ENCODE measurements around the gene ROBO4.

ROBO4 gene

DNA sequence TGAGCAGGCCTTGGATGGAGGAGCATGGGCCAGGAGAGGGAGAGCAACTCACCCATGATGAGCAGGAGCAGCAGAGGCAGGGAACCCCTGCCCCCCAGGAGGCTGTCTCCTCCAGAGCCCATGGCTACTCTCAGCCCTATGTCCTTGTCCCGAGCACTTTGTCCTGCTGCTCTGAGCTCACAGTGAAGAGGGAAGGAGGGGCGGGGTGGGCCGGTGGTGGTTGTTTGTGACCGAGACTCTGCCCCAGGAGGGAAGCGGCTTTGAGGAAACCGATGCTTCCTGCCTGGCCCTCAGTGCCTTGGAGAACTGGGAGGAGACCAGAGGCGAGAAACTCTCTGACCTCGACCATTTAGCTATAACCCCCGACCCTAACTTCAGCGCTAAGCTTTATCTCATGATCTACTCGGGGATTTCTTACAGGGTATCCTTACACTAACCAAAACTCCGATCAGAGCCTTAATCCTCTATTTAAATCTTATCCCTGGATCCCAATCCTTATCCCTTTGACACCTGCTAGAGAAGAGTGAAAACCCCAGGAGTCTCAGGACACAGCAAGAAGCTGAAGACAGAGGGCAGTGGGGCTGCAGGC lies at the start of gene ROBO4:
TSS of gene ROBO4 (minus strand) at position 192 of the 589 bp plus-strand sequence. CDS start at position 122, 70 bp downstream.
- peak; percentile 94 for DNase-seq

- DNase-seq = no peak
Observed at GRCh38 chr11:124946735-124947141, 49.1 kb upstream of the ROBO4 start.

- no peak for DNase-seq
Observed at GRCh38 chr11:124945826-124946225, 48.2 kb upstream of the ROBO4 start.

DNA sequence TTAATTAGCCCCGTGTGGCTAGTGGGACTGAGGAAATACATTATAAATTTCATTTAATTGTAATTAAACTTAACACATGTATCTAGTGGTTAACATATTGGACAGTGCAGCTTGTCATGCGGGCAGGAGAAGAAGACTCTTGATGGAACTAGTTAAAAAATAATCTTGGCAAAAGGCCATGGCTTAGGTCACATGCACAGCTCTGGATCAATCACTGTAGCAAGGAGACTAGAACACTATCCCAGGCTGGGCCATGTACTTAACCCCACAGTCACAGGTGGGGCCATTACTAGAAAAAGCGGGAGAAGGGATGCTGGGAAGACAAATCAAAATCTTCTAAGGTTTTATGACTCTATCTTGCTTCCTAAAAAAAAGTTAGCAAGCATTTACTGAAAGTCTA lies 46.9 kb upstream of the ROBO4 start:
- no peak for DNase-seq

DNA sequence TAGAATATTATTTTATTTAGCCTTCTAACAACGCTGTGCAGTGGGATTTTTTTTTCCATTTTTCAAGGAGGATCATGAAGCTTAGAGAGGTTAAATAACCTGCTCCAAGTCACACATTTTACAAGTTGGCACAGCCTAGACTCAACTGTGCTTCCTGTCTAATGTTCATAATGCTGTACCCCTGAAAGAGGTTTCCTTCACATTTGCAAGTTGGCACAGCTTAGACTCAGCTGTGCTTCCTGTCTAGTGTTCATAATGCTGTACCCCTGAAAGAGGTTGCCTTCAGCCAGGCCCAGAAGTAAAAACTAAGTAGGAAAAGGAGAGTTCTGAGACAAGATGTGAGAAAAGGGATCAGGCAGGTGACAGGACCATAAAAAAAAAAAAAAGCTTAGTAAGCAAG lies 46.1 kb upstream of the ROBO4 start:
- no peak for DNase-seq

GRCh38 chr11:124943254-124943616 lies 45.6 kb upstream of the ROBO4 start:
- no peak for DNase-seq

GRCh38 chr11:124942466-124943253 lies 45.0 kb upstream of the ROBO4 start:
- DNase-seq = no peak

GRCh38 chr11:124941703-124942102 lies 44.0 kb upstream of the ROBO4 start:
- DNase-seq = no peak

- DNase-seq = no peak
Observed at GRCh38 chr11:124938970-124939369, 41.3 kb upstream of the ROBO4 start.

GRCh38 chr11:124938206-124938765 lies 40.6 kb upstream of the ROBO4 start:
- no peak for DNase-seq

DNA sequence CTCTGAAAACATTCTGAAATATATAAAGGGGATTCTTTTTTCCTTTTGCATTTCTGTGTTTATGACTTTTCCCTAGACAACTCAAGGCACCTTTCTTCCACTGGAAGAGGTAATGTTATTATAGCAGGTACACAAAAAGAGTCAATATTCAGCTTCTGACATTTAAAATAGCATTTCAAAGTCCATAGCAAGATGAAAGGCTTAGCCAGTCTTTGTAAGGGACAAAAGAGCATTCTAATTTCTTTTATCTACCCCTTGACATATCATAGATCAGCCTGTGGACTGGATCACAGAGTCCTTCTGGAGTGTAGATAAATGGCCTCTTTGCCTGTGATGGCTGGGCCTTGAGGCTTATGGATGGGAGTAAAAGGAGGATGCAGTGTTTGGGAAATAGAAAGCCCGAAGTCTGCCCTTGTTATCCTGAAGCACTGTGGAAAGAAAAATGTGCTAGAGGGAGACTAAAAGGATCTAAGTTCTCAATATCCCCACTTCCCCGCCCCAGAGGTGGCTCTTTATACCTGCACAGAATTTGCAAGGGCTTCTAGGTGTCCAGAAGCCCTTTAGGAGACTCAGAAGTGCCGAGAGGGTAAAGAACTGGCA lies 39.8 kb upstream of the ROBO4 start:
- no peak for DNase-seq

- no peak for DNase-seq
Observed at GRCh38 chr11:124935548-124936514, 38.2 kb upstream of the ROBO4 start, which contains the start of gene HEPACAM. Gene HEPACAM, minus strand, starts transcription at chr11:124936047. Its CDS starts 41 bp downstream, at chr11:124936006.

DNA sequence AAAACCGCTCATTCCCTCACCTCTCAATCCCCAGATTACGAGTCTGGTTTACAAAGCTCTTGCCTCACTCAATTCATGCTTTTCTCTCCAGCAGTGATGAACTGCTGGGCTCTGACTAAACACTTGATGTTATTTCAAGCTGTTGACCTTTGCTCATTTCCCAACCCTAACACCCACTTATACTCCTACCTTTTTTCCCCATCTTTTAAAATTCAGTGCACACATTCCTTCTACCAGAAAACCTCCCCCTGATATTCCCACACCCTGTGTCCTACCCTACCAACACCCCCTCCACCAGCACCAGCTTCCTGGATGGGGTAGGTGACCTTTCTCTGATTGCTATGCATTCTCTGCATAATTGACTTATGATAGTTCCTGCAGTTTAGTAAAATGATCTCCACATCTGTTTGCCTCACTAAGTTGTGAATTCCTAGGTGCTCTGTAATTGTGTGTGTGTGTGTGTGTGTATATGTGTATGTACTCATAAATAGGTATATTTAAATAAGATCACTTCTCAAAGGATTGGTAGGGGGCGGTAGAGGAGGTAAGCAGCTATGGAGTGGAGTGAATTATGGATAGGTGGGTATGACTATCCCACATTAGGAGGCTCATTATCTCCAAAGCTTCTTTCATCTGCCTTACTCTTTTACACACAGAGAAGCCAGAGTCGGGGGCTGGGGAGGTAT lies 37.3 kb upstream of the ROBO4 start:
- no peak for DNase-seq

GRCh38 chr11:124930799-124931198 lies 33.1 kb upstream of the ROBO4 start:
- no peak for DNase-seq

GRCh38 chr11:124928942-124929665 lies 31.4 kb upstream of the ROBO4 start:
- DNase-seq = no peak

GRCh38 chr11:124923296-124923695 lies 25.6 kb upstream of the ROBO4 start:
- DNase-seq = no peak

GRCh38 chr11:124922831-124923230 lies 25.2 kb upstream of the ROBO4 start:
- no peak for DNase-seq

GRCh38 chr11:124920870-124921609 lies 23.4 kb upstream of the ROBO4 start:
- peak; percentile 41 for DNase-seq

DNA sequence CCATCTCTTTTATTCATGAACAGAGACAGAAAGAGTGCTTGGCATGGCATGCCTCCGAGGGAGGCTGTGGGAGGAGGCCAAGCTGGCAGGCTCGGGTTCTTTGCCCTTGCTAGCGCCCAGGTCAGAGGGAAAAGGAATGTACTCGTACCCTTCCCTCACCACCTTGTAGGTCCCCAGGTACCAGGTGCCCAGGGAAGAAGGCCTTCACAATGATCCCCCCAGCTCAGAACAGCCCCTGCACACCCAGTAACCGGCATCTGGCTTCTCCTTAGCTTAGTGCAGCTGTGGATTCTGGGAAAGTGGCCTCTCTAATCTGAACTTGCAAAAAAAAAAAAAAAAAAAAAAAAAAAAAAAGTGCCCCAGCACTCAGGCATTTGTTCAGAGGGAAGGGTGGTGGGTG lies 22.7 kb upstream of the ROBO4 start:
- no peak for DNase-seq

DNA sequence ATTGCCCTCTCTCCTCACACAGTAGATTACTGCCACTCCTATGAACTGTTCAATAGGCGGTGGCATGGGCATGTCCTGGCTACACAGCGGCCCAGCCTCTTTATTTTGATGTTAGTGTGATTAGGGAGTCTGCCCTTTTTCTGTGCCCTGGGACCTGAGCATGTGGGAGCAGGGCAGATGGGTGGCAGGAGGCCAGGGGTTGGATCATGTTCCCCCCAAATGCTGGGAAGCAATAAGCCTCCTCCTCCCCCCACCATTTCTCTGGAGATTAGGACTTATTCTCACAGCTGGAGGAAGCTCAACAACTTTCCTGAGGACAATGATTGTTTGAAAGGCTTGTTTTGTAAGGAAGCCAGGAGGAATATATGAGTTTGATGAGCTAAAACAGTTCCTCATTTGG lies 22.2 kb upstream of the ROBO4 start:
- peak; percentile 32 for DNase-seq

- no peak for DNase-seq
Observed at GRCh38 chr11:124918950-124919349, 21.3 kb upstream of the ROBO4 start, which contains the start of gene HEPN1. Gene HEPN1, plus strand, starts transcription at chr11:124919250.

Data from NCI-H82 (cell line).